Lower leg skin (tissue), 4 donors: ENCODE results near the gene CNTN4. TPM values are rescaled to one million over a fixed set of nuclear protein-coding genes. Genes with fewer than 3 reads are reported as not detected.

Experiments used
- DNase-seq, 2 donors: peaks; one replicate each; pipeline ENCODE4 v3.0.0-alpha.2; 2019; ENCODE audit warnings: low spot score in 2 of 2
- H3K4me3 ChIP-seq: fragments of 200-600 bp; sonication (generic); 2 replicates; pipeline ENCODE4 v1.5.1; 2017; ENCODE audit warnings: mild to moderate bottlenecking, low read depth; ENCODE audit not compliant: poor library complexity, severe bottlenecking
- CTCF ChIP-seq, 3 donors: fragments of 450-650 bp; IDR thresholded peaks; one replicate each; pipeline ENCODE4 v1.5.1; 2016; ENCODE audit warnings: antibody characterized with exemption in 3 of 3, mild to moderate bottlenecking in 3 of 3, moderate library complexity in 2 of 3
- POLR2A ChIP-seq, 2 donors: fragments of 450-650 bp; IDR thresholded peaks; one replicate each; pipeline ENCODE4 v1.6.1; 2016 to 2017; ENCODE audit warnings: antibody characterized with exemption in 2 of 2, mild to moderate bottlenecking in 1 of 2, moderate library complexity in 1 of 2
- WGBS, 2 donors: methylation state at CpG; one replicate each; pipeline ENCODE4 v1.1.5; 2018; 5-methylcytosine and 5-hydroxymethylcytosine counted together
- intact Hi-C: fragments of 100-400 bp; cut with DNase I; formaldehyde crosslinking; loops from one replicate; pipeline ENCODE4 v1.15.0; 2023; ENCODE audit warnings: low total_unique reads
- total RNA-seq, 4 donors: library from RNA; depleted of rRNA; stranded (reverse); fragments of >200 nt; gene quantifications; one replicate each; pipeline ENCODE4 v1.1.0, GENCODE V29; 2016

Gene CNTN4
- total RNA-seq, 4 donors from 2014 or later = 1.8 to 6.1 (median 2.6) TPM

- no peak overlapping the region for H3K4me3 ChIP-seq
- TF ChIP-seq CTCF (IDR thresholded peaks at IDR 0.05) = no peak
- TF ChIP-seq POLR2A (IDR thresholded peaks at IDR 0.05) = no peak
- intact Hi-C loops = no loop called here
- no peak for DNase-seq
- 81 to 93% methylated on average over 1 of the region's 1 CpG for WGBS, 2 donors
Observed at GRCh38 chr3:2535206-2535605, 436.5 kb downstream of the CNTN4 start.

GRCh38 chr3:2536575-2536974 is 437.9 kb downstream of the CNTN4 start:
- no peak for TF ChIP-seq CTCF (IDR thresholded peaks at IDR 0.05)
- TF ChIP-seq POLR2A (IDR thresholded peaks at IDR 0.05) = no peak
- WGBS, 2 donors = 88 to 97% methylated on average over 2 of the region's 2 CpGs
- intact Hi-C loops = no loop called here
- no peak for DNase-seq
- no peak overlapping the region for H3K4me3 ChIP-seq

GRCh38 chr3:2540115-2540514 is 441.4 kb downstream of the CNTN4 start:
- no peak for DNase-seq
- H3K4me3 ChIP-seq = no peak overlapping the region
- intact Hi-C loops = no loop called here
- no peak for TF ChIP-seq CTCF (IDR thresholded peaks at IDR 0.05)
- TF ChIP-seq POLR2A (IDR thresholded peaks at IDR 0.05) = no peak
- 72 to 78% methylated on average over 5 of the region's 5 CpGs for WGBS, 2 donors

GRCh38 chr3:2543247-2543646 is 444.6 kb downstream of the CNTN4 start:
- no peak for TF ChIP-seq CTCF (IDR thresholded peaks at IDR 0.05)
- TF ChIP-seq POLR2A (IDR thresholded peaks at IDR 0.05) = no peak
- 84 to 85% methylated on average over 3 of the region's 3 CpGs for WGBS, 2 donors
- no peak for DNase-seq
- intact Hi-C loops = no loop called here
- H3K4me3 ChIP-seq = no peak overlapping the region

GRCh38 chr3:2544212-2544611 is 445.5 kb downstream of the CNTN4 start:
- no peak for DNase-seq
- no peak overlapping the region for H3K4me3 ChIP-seq
- TF ChIP-seq POLR2A (IDR thresholded peaks at IDR 0.05) (no peak), CTCF (IDR thresholded peaks at IDR 0.05) (no peak)
- intact Hi-C loops = no loop called here
- whole genome bisulfite sequencing, 2 donors = 93 to 96% methylated on average over 2 of the region's 2 CpGs

GRCh38 chr3:2544718-2545117 is 446.1 kb downstream of the CNTN4 start:
- intact Hi-C loops = no loop called here
- no peak for DNase-seq
- TF ChIP-seq POLR2A (IDR thresholded peaks at IDR 0.05) (no peak), CTCF (IDR thresholded peaks at IDR 0.05) (no peak)
- 73 to 82% methylated on average over 2 of the region's 2 CpGs for WGBS, 2 donors
- H3K4me3 ChIP-seq = no peak overlapping the region
